Testis (tissue), 2 donors: ENCODE data around the gene PODNL1.

Experiments used
- POLR2A ChIP-seq: fragments of 450-650 bp; IDR thresholded peaks from one replicate; pipeline ENCODE4 v1.6.1; 2017; ENCODE audit warnings: antibody characterized with exemption, mild to moderate bottlenecking, moderate library complexity
- TF ChIP-seq, protein P1 (sequence below), 3 experiments: fragments of 450-650 bp in 2 of 3; fragments of 200-600 bp in 1 of 3; sonication (generic) in 1 of 3; IDR thresholded peaks; one replicate each; pipeline ENCODE4 v1.5.1; 2016 to 2019; ENCODE audit warnings: antibody characterized with exemption in 3 of 3, mild to moderate bottlenecking in 2 of 3, moderate library complexity in 1 of 3

DNA sequence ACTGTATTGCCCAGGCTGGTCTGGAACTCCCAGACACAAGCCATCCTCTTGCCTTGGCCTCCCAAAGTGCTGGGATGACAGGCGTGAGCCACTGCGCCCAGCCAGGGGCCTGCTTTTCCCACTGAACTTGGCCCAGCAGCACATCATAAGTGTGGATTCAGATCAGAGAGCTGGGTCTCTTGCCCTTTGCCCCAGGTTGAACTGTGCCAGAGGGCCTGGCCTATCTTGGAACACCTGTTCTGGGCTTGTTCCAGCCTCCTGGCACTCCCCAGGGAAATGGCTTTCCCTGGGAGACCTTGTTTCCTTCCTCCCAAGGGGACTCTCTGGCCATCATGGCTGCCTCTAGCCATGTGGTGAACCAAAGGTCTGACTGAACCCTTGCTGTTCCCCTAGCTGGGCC lies 28.8 kb downstream of the PODNL1 start:
- no peak for TF ChIP-seq POLR2A
- TF ChIP-seq, protein P1, sequence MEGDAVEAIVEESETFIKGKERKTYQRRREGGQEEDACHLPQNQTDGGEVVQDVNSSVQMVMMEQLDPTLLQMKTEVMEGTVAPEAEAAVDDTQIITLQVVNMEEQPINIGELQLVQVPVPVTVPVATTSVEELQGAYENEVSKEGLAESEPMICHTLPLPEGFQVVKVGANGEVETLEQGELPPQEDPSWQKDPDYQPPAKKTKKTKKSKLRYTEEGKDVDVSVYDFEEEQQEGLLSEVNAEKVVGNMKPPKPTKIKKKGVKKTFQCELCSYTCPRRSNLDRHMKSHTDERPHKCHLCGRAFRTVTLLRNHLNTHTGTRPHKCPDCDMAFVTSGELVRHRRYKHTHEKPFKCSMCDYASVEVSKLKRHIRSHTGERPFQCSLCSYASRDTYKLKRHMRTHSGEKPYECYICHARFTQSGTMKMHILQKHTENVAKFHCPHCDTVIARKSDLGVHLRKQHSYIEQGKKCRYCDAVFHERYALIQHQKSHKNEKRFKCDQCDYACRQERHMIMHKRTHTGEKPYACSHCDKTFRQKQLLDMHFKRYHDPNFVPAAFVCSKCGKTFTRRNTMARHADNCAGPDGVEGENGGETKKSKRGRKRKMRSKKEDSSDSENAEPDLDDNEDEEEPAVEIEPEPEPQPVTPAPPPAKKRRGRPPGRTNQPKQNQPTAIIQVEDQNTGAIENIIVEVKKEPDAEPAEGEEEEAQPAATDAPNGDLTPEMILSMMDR (IDR thresholded peaks at IDR 0.05), result no peak
